PC-3 (cell line): ENCODE measurements around the gene ACSM3.

ENCODE experiments used
- EZH2 ChIP-seq: fragments of 300-600 bp; sonication (generic); IDR thresholded peaks from one replicate; pipeline ENCODE4 v1.6.1; 2017; ENCODE audit warnings: antibody characterized with exemption, mild to moderate bottlenecking, low read length; ENCODE audit not compliant: unreplicated experiment
- EZH2phosphoT487 ChIP-seq: fragments of 300-600 bp; sonication (generic); IDR thresholded peaks from 2 replicates; pipeline ENCODE4 v1.6.1; 2018; ENCODE audit warnings: mild to moderate bottlenecking, antibody characterized with exemption, low read length, borderline replicate concordance
- TF ChIP-seq, protein P1 (sequence below): fragments of 300-600 bp; sonication (generic); conservative IDR thresholded peaks from 2 replicates; pipeline ENCODE4 v1.5.1; 2017; ENCODE audit warnings: antibody characterized with exemption, low read depth, mild to moderate bottlenecking, low read length

- TF ChIP-seq, protein P1, sequence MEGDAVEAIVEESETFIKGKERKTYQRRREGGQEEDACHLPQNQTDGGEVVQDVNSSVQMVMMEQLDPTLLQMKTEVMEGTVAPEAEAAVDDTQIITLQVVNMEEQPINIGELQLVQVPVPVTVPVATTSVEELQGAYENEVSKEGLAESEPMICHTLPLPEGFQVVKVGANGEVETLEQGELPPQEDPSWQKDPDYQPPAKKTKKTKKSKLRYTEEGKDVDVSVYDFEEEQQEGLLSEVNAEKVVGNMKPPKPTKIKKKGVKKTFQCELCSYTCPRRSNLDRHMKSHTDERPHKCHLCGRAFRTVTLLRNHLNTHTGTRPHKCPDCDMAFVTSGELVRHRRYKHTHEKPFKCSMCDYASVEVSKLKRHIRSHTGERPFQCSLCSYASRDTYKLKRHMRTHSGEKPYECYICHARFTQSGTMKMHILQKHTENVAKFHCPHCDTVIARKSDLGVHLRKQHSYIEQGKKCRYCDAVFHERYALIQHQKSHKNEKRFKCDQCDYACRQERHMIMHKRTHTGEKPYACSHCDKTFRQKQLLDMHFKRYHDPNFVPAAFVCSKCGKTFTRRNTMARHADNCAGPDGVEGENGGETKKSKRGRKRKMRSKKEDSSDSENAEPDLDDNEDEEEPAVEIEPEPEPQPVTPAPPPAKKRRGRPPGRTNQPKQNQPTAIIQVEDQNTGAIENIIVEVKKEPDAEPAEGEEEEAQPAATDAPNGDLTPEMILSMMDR = peak; percentile 80
- TF ChIP-seq EZH2 (no peak), EZH2phosphoT487 (no peak)
These were observed 11.0 kb downstream of the ACSM3 start for GRCh38 chr16:20774703-20775362.
